Ovary (tissue), 3 donors: ENCODE data around the gene SAMM50.

ENCODE experiments used
- POLR2A ChIP-seq: fragments of 450-650 bp; IDR thresholded peaks from one replicate; pipeline ENCODE4 v1.6.1; 2017; ENCODE audit warnings: antibody characterized with exemption, mild to moderate bottlenecking, moderate library complexity
- TF ChIP-seq, protein P1 (sequence below), 3 donors: fragments of 450-650 bp in 2 of 3; fragments of 200-600 bp in 1 of 3; IDR thresholded peaks; one replicate each; pipeline versions ENCODE4 v1.5.1 to v1.8.0; 2016 to 2022; ENCODE audit warnings: antibody characterized with exemption in 3 of 3, mild to moderate bottlenecking in 1 of 3
- donor health status: DM: no; HTN: no; CAD: no.

DNA sequence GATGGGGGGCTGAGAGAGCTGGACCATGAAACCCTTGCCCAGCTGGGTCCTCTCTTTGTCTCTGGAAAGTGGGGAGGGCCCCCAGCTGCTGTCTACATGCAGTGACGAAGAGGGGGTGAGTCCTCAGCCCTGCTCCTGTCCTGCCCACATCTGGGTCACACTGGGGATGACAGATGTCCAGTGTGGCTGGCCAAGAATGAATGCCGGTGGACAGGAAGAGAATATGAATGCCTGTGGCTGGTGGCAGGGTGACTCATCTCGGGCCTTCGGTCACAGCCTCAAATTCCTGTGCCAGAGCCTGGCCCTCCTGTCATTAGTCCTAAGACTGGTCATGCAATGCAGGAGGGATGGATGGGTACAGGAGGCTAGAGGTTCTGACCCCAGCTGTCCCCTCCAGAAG is 33.9 kb upstream of the SAMM50 start:
- TF ChIP-seq, protein P1, sequence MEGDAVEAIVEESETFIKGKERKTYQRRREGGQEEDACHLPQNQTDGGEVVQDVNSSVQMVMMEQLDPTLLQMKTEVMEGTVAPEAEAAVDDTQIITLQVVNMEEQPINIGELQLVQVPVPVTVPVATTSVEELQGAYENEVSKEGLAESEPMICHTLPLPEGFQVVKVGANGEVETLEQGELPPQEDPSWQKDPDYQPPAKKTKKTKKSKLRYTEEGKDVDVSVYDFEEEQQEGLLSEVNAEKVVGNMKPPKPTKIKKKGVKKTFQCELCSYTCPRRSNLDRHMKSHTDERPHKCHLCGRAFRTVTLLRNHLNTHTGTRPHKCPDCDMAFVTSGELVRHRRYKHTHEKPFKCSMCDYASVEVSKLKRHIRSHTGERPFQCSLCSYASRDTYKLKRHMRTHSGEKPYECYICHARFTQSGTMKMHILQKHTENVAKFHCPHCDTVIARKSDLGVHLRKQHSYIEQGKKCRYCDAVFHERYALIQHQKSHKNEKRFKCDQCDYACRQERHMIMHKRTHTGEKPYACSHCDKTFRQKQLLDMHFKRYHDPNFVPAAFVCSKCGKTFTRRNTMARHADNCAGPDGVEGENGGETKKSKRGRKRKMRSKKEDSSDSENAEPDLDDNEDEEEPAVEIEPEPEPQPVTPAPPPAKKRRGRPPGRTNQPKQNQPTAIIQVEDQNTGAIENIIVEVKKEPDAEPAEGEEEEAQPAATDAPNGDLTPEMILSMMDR (IDR thresholded peaks at IDR 0.05), result no peak
- TF ChIP-seq POLR2A, result no peak
